ENCODE data around the gene NUP214.

Gene NUP214

DNA sequence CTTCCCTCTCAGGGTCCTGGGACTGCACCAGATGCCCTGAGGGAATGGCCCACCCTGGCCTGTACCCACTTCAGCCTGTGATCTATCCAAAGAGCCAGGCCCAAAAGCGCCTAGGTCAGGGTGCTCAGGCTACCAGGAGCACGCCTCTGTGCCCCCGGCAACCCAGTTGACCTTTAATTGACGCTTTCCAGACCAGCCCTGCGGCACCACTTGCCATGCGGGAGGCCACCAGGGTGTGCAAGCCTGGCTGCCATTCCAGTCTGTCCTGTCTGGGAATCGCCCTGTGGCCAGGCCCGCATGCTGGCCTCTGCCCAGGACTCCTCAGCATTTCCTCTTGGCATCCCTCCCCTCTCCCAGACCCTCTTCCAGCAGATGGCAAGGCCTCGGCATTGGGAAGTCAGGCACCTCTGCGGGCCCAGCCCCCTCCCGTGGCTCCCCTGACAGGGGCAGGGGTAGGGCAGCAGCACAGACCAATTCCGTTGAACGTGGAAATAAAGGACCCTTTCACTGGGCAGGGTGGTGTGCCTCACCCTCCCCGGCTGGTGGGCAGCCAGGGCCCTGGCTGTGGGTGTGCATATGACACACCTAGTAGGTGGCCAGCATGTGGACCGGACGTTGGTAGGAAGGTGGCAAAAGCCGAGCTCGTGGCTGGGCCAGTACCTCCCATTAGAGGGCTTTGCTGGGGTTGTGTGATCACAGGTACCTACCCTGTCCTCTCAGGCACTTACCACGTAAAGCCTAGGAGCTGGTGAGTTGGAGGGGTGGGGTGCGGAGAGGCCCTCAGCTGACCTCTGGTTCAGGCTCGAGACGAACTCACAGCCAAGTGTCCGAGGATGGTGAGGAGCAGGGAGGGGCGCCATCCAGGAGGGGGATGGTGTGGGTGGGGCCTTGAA, 32.6 kb upstream of the NUP214 start:
- H3K27ac ChIP-seq = no peak overlapping the region
- no peaks in the 10 kb centered on the region for H3K36me3 ChIP-seq (ENCODE audit: control insufficient read depth, insufficient read depth, low read length)
- no peak overlapping the region for H3K4me2 ChIP-seq (ENCODE audit: low read length)
- no peaks in the 10 kb centered on the region for H3K79me2 ChIP-seq
- no peaks in the 10 kb centered on the region for H3K9me3 ChIP-seq (ENCODE audit: control insufficient read depth, low read length)
- no peak overlapping the region for H3K9ac ChIP-seq
- no peak for TF ChIP-seq CTCF (IDR thresholded peaks at IDR 0.05)
- H3K4me1 ChIP-seq = peaks cover 6% of the 10 kb centered on the region
- no peak overlapping the region for H2AFZ ChIP-seq
- no peak overlapping the region for H3K4me3 ChIP-seq (ENCODE audit: low read depth, low read length)
- no peaks in the 10 kb centered on the region for H3K27me3 ChIP-seq (ENCODE audit: control insufficient read depth, insufficient read depth, low read length)

DNA sequence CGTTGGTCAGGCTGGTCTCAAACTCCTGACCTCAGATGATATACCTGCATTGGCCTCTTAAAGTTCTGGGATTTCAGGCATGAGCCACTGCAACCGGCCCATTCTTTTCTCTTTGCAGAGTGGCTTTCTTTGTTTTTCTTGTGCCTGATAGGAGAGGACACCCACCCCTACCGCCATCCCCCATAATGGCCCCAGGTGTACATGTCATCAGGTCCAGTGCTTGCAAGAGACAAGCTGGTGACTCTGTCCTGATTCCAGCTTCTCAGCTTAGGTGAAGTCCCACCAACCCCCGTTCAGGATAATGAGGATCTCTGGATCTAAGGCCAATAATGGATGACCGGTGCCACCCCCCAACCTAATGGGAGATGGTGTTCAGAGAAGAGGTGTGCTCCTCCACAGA, 31.4 kb upstream of the NUP214 start:
- Histone ChIP-seq H3K27me3 (ENCODE audit: control insufficient read depth, insufficient read depth, low read length) (no peaks in the 10 kb centered on the region), H3K4me2 (ENCODE audit: low read length) (no peak overlapping the region), H2AFZ (no peak overlapping the region), H3K79me2 (no peaks in the 10 kb centered on the region), H3K9ac (no peak overlapping the region), H3K9me3 (ENCODE audit: control insufficient read depth, low read length) (no peaks in the 10 kb centered on the region), H3K4me3 (ENCODE audit: low read depth, low read length) (no peak overlapping the region), H3K4me1 (peaks cover 14% of the 10 kb centered on the region), H3K27ac (no peak overlapping the region), H3K36me3 (ENCODE audit: control insufficient read depth, insufficient read depth, low read length) (no peaks in the 10 kb centered on the region)
- no peak for TF ChIP-seq CTCF (IDR thresholded peaks at IDR 0.05)

DNA sequence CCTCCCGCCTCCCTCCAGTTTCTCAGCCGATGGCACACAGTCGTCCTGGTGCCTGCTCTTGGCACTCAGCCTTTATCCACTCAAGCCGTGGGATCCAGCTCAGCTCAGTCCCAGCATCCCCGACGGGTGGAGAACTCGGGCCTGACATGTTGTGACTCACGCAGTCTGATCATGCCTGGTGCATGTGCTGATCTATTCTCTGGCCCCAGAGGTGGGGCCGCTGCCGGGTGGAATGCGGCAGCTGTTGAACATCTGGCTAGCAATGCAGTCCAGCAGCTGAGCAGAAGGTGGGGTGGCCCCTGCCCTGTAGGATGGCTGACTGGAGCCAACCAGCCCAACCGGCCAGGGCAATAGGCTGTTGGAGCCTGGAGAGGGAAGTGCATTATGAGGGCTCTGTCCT, 30.8 kb upstream of the NUP214 start:
- Histone ChIP-seq H3K9me3 (ENCODE audit: control insufficient read depth, low read length) (no peaks in the 10 kb centered on the region), H3K4me3 (ENCODE audit: low read depth, low read length) (no peak overlapping the region), H3K27me3 (ENCODE audit: control insufficient read depth, insufficient read depth, low read length) (no peaks in the 10 kb centered on the region), H3K9ac (no peak overlapping the region), H3K79me2 (no peaks in the 10 kb centered on the region), H3K4me1 (peaks cover 17% of the 10 kb centered on the region), H3K36me3 (ENCODE audit: control insufficient read depth, insufficient read depth, low read length) (no peaks in the 10 kb centered on the region), H3K4me2 (ENCODE audit: low read length) (no peak overlapping the region), H3K27ac (no peak overlapping the region), H2AFZ (no peak overlapping the region)
- no peak for TF ChIP-seq CTCF (IDR thresholded peaks at IDR 0.05)

GRCh38 chr9:131095666-131096268, 29.6 kb upstream of the NUP214 start:
- Histone ChIP-seq H2AFZ (peak overlapping the region; percentile 69), H3K4me3 (ENCODE audit: low read depth, low read length) (no peak overlapping the region), H3K9ac (no peak overlapping the region), H3K4me2 (ENCODE audit: low read length) (peak overlapping the region; percentile 66), H3K27ac (no peak overlapping the region), H3K79me2 (no peaks in the 10 kb centered on the region), H3K27me3 (ENCODE audit: control insufficient read depth, insufficient read depth, low read length) (no peaks in the 10 kb centered on the region), H3K4me1 (peaks cover 17% of the 10 kb centered on the region), H3K36me3 (ENCODE audit: control insufficient read depth, insufficient read depth, low read length) (no peaks in the 10 kb centered on the region), H3K9me3 (ENCODE audit: control insufficient read depth, low read length) (no peaks in the 10 kb centered on the region)
- no peak for TF ChIP-seq CTCF (IDR thresholded peaks at IDR 0.05)

All from parathyroid adenoma (tissue), 2 donors.